HUES6 (cell line): ENCODE results near the gene MINDY4.

Source experiments
- H3K27ac ChIP-seq: 2 replicates; pipeline ENCODE4 v1.7.0; 2013; ENCODE audit warnings: low read depth, mild to moderate bottlenecking, low read length, inconsistent platforms
- H3K27me3 ChIP-seq: 2 replicates; pipeline ENCODE4 v1.6.1; 2013; ENCODE audit warnings: low read length; ENCODE audit not compliant: control insufficient read depth, insufficient read depth
- H3K36me3 ChIP-seq: 2 replicates; pipeline ENCODE4 v1.6.1; 2013; ENCODE audit warnings: low read length; ENCODE audit not compliant: control insufficient read depth, insufficient read depth
- H3K4me1 ChIP-seq: 2 replicates; pipeline ENCODE4 v1.6.1; 2013; ENCODE audit warnings: low read length; ENCODE audit not compliant: control insufficient read depth, insufficient read depth
- H3K4me3 ChIP-seq: 2 replicates; pipeline ENCODE4 v1.5.1; 2013; ENCODE audit warnings: low read depth, low read length
- H3K9ac ChIP-seq: one replicate; pipeline ENCODE4 v1.6.1; 2013; ENCODE audit warnings: mild to moderate bottlenecking, low read length
- H3K9me3 ChIP-seq: 2 replicates; pipeline ENCODE4 v1.6.1; 2013; ENCODE audit warnings: low read depth, low read length; ENCODE audit not compliant: control insufficient read depth, insufficient read depth

The MINDY4 gene

DNA sequence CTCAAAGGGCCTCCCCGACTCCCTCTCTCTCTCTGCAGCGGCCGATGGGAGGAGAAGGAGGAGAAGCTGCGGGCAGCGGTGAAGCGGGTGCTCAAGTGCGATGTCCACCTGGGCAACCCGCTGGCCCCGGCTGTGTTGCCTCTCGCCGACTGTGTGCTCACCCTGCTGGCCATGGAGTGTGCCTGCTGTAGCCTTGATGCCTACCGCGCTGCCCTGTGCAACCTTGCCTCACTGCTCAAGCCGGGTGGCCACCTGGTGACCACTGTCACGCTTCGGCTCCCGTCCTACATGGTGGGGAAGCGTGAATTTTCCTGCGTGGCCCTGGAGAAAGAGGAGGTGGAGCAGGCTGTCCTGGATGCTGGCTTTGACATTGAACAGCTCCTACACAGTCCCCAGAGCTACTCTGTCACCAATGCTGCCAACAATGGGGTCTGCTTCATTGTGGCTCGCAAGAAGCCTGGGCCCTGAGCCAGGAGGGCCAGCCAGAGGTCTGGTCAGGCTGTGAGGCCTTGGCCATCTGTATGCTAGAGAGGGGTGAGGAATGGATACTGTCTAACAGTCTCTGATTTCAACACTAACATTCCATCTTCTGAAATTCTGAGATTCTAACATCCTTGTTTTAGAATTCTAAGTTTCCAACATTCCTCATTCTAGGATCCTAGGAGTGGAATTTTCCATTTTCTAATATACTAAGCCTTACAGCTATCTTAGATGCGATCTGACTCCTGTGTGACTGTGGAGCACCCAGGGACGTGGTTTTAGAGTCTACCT lies 15.6 kb upstream of the MINDY4 start:
- H3K36me3 ChIP-seq, result no peaks in the 10 kb centered on the region
- no peak overlapping the region for H3K4me3 ChIP-seq
- H3K4me1 ChIP-seq, result no peaks in the 10 kb centered on the region; the same call in 1 of the 2 replicates
- no peak overlapping the region for H3K27ac ChIP-seq
- H3K27me3 ChIP-seq, result no peaks in the 10 kb centered on the region; the same call in 1 of the 2 replicates
- no peak overlapping the region for H3K9ac ChIP-seq
- no peaks in the 10 kb centered on the region for H3K9me3 ChIP-seq

DNA sequence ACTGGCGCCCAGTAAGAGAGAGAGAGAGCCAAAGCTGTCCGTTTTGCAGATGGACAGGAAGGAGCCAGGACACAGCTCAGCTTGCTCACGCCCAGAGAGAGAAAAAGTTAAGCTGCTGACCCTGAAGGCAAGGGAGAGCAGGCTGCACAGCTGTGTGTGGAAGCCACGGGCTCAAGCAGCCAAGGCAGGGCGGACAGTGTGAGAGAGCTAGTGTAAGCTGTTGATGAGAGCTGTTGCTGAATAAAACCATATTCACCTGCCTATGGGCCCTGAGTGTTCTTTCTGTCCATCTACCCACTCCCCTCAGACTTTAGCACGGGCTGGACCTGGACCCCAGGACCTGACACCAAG lies 13.9 kb upstream of the MINDY4 start:
- H3K4me3 ChIP-seq, result no peak overlapping the region
- no peaks in the 10 kb centered on the region for H3K9me3 ChIP-seq
- peaks cover 5% of the 10 kb centered on the region for H3K27me3 ChIP-seq
- H3K4me1 ChIP-seq, result no peaks in the 10 kb centered on the region
- no peak overlapping the region for H3K27ac ChIP-seq
- no peak overlapping the region for H3K9ac ChIP-seq
- no peaks in the 10 kb centered on the region for H3K36me3 ChIP-seq

DNA sequence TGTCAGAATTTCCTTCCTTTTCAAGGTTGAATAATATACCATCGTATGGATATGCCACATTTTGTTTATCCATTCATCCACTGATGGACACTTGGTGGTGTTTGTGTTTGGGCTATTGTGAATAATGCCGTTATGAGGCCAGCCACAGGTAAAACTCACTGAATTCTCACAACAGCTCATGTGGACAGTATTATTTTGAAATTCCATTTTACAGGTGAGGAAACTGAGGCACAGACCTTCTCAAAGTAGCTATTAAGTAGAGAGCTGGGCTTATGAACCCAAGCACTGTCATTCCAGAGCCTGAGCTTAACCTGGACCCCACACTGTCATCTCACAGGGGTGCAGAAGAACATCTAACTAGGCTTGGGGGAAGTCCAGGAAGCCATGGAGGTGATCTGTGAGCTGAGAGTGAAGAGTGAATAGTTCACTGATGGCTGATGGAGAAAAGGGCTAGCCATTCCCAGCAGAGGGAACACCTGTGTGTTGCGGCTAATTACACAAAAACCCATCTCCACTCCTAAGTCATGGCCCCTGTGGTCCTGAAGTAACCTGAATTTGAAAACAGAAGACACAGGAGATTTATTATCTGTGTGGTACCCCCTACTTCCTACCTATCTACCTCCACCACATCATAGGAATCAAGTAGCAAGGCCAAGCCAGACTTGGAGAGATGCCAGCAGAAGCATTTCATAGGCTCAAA lies 10.6 kb upstream of the MINDY4 start:
- Histone ChIP-seq H3K36me3 (no peaks in the 10 kb centered on the region), H3K4me1 (no peaks in the 10 kb centered on the region), H3K27ac (no peak overlapping the region), H3K9me3 (no peaks in the 10 kb centered on the region), H3K27me3 (peaks cover 5% of the 10 kb centered on the region), H3K4me3 (no peak overlapping the region), H3K9ac (no peak overlapping the region)

DNA sequence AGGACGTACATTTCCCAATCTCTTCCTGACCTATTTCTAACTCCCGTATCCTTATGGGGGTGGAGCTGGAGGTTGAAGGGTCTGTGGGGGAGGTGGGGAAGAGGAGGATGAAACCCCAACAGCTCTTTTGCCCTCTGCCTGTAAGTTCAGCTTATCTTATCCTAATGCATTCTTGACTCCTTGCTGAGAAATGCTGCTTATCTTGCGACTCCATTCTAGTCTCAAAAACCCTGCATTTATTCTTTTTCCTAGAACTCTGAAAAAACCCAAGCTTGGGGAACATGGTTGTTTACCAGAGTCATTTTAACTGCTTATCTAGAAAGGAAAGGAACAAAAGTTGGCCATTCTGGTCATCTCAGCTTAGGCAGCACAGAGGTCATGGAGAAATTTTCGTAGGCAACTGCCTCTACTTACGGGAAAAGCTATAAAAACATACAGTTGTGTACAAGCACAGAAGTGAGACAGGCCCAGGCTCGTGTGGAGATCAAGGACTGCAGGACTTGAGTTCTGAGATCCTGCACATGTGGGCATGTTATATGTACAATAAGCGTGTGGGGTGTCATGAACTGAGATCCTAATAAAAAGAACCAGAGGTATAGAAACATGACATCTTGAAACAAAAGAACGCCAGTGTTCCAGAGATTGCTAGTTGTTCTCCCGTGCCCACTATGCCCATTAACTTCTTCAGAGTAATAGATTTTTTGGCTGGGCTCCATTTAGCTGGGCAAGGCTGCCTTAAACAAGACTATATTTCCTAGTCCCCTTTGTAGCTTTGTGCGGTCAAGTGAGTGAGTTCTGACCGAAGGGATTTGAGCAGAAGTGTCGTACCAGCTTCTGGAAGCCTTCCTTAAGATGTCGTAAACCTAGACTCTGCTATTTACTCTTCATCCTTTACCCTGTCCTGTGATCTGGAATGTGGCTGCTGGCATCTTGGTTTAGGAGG lies 9.7 kb upstream of the MINDY4 start:
- no peaks in the 10 kb centered on the region for H3K36me3 ChIP-seq
- no peak overlapping the region for H3K27ac ChIP-seq
- H3K9me3 ChIP-seq, result no peaks in the 10 kb centered on the region
- no peak overlapping the region for H3K4me3 ChIP-seq
- no peaks in the 10 kb centered on the region for H3K4me1 ChIP-seq
- H3K27me3 ChIP-seq, result peaks cover 5% of the 10 kb centered on the region
- H3K9ac ChIP-seq, result no peak overlapping the region

DNA sequence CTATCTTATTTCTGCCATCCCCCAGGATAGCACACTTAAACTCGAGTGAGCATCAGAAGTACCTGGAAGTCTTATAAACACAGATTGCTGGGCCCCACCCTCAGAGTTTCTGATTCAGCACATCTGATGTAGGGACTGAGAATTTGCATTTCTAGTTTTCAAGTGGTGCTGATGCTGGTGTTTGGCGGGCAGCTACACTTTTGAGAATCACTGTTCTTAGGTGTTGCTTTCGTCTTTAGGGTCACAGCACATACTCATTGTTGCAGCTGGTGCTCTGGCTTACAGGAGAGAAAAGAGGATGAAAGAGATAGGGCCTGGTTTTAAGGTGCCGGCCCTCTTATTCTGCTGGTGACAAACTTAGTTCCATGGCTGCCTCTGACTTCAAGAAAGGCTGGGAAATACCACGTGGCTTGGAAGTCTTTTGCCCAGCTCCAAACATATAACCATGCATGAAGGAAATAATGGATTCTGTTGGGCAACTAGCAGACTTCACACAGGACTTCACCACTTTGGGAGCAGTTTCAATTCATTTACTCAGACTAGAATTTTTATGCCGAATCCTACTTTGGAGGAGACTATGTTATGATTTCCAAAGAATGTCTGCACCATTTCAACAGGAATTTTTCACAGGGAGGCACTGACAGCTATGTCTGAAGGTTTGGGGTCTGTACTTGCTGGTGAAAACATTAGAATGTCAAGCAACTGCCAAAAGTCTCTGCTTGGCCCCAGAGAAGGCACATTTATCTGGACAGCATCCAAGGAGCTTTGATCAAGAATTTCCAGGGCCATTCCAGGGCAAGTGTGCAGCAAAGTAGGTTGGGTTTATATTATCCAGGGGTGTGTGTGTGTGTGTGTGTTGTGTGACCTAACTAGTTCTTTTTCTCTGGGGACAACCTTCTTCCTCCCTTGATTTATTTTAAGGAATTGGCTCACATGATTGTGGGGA lies 6.9 kb upstream of the MINDY4 start:
- Histone ChIP-seq H3K27ac (no peak overlapping the region), H3K4me1 (no peaks in the 10 kb centered on the region), H3K36me3 (no peaks in the 10 kb centered on the region), H3K4me3 (no peak overlapping the region), H3K27me3 (peaks cover 5% of the 10 kb centered on the region), H3K9me3 (no peaks in the 10 kb centered on the region), H3K9ac (no peak overlapping the region)

DNA sequence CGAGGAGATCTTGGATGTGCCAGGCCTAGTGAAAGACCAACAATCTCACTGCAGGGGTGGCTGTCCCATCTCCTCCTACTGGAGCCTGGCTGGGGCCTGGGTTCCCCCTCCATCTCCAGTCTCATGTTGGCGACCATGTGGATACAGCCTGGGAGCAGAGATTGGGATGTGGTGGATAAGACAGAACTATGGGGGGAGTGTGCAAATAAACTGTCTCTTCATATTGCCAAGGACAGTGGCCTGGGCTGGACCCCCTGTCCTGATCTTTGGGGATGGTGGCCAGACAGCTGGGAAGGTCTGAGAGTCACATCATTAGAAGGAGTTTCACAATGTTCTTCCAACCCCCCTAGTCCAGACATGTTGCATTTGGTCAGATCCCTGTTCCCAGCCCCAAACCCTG lies 5.8 kb upstream of the MINDY4 start:
- no peak overlapping the region for H3K4me3 ChIP-seq
- H3K27me3 ChIP-seq, result peaks cover 6% of the 10 kb centered on the region
- H3K9ac ChIP-seq, result no peak overlapping the region
- H3K9me3 ChIP-seq, result no peaks in the 10 kb centered on the region
- no peaks in the 10 kb centered on the region for H3K36me3 ChIP-seq
- H3K27ac ChIP-seq, result no peak overlapping the region
- 0 out of 2 replicates have a peak, but pooled peaks cover under 1% of the 10 kb centered on the region for H3K4me1 ChIP-seq

DNA sequence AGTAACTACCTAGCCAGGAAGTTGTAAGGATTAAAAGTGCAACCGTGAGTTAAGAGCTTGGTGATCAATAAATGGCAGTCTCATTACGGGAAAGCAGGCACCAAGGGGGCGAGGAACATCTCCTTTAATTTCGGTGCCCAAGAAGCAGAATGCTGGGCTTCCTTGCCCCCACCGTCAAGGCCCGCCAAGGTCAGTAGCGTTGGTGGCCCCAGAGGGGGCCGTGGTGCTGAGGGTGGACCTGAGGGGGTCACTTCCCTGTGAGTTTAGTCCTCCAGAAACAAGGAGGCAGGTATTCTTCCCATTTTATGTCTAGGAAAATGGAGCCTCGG lies 408 bp upstream of the MINDY4 start:
- Histone ChIP-seq H3K27ac (no peak overlapping the region), H3K36me3 (no peaks in the 10 kb centered on the region), H3K4me1 (peaks cover 11% of the 10 kb centered on the region; the same call in 1 of the 2 replicates), H3K4me3 (peak overlapping the region; percentile 92), H3K9ac (no peak overlapping the region), H3K9me3 (no peaks in the 10 kb centered on the region), H3K27me3 (peaks cover 3% of the 10 kb centered on the region; the same call in 1 of the 2 replicates)

DNA sequence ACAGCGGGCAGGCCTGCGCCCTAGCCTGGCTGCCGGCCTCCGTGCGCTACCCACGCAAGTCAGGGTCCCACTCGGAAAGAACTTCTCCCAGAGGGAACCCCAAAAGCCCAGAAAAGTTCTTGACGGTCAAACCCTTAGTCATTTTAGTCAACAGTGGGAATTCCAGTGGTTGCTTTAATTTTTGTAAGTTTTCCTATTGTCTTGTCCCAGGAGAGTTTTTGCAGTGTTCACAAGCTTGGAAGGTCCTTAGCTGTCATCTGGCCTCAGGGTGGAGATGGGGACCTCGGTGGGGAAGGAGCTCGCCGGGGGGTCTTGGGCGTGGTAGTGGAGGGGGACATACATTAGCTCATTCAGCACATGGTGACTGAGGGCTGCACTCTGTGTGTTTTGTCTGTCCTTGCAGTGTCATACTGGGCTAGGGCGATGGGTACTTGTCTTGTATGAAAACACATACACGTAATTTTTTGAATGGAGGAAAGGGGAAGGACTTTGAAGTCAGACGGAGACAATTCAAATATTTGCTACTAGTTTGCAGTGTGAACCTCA lies 736 bp downstream of the MINDY4 start:
- Histone ChIP-seq H3K9ac (peak overlapping the region; percentile 65), H3K27ac (no peak overlapping the region), H3K4me1 (peaks cover 11% of the 10 kb centered on the region; the same call in 1 of the 2 replicates), H3K27me3 (0 out of 2 replicates have a peak, but pooled peaks cover 3% of the 10 kb centered on the region), H3K4me3 (peak overlapping the region; percentile 92), H3K9me3 (no peaks in the 10 kb centered on the region), H3K36me3 (no peaks in the 10 kb centered on the region)

DNA sequence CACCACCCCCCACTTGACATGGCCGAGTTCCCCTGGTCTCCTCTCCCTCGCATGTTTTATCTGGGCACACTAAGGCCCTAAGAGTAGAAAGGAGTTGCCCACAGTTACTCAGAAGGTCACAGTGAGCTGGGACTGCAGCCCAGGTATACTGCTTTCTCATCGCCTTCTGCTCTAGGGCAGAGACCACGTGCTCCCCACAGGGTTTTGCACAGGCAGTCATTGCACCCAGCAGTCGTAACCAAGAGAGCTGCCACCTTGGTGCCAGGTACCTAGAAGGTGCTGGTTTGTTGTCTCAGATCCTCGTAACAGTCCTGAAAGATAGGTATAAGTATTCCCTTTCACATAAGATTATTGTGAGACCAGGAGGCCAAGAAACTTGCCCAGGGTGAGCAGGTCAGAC lies 1.8 kb downstream of the MINDY4 start:
- no peak overlapping the region for H3K9ac ChIP-seq
- H3K27ac ChIP-seq, result no peak overlapping the region
- H3K27me3 ChIP-seq, result 0 out of 2 replicates have a peak, but pooled peaks cover 3% of the 10 kb centered on the region
- H3K4me1 ChIP-seq, result peaks cover 11% of the 10 kb centered on the region; the same call in 1 of the 2 replicates
- H3K4me3 ChIP-seq, result no peak overlapping the region
- no peaks in the 10 kb centered on the region for H3K9me3 ChIP-seq
- H3K36me3 ChIP-seq, result no peaks in the 10 kb centered on the region

DNA sequence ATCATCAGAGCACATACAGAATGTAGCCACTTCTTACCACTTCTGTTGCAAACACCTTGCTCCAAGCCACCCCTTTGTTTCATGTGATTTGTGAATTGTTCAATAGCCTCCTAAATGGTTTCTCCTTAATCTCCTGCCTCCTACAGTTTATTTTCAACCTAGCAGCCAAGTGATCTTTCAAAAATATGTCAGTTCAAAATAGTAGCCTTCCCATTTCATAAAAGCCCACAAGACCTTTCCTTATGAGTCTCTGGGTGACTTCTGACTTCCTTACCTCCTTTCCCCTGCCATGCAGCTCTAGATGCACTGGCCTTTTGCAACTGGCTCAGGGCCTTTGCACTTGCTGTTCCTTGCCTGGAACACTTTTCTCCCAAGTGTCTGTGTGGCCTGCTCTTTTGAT lies 4.8 kb downstream of the MINDY4 start:
- Histone ChIP-seq H3K27ac (no peak overlapping the region), H3K27me3 (no peaks in the 10 kb centered on the region), H3K9me3 (no peaks in the 10 kb centered on the region), H3K4me1 (peaks cover 5% of the 10 kb centered on the region; the same call in 1 of the 2 replicates), H3K4me3 (no peak overlapping the region), H3K36me3 (no peaks in the 10 kb centered on the region), H3K9ac (no peak overlapping the region)
